Kidney epithelial cell (primary cell): ENCODE measurements around the gene TARS2. TPM values are rescaled to one million over a fixed set of nuclear protein-coding genes. Genes with fewer than 3 reads are reported as not detected.

Source experiments
- DNase-seq: peaks from one replicate; pipeline ENCODE4 v3.0.0-alpha.2; 2010; ENCODE audit warnings: low read depth
- H3K27me3 ChIP-seq: 2 replicates; pipeline ENCODE4 v1.6.0; 2011; ENCODE audit warnings: low read length; ENCODE audit not compliant: control insufficient read depth, insufficient read depth
- H3K36me3 ChIP-seq: 2 replicates; pipeline ENCODE4 v1.5.1; 2011; ENCODE audit warnings: low read length; ENCODE audit not compliant: control insufficient read depth, insufficient read depth
- H3K4me3 ChIP-seq: 2 replicates; pipeline ENCODE4 v1.5.1; 2011; ENCODE audit warnings: low read depth, mild to moderate bottlenecking, control low read depth, low read length
- total RNA-seq: library from RNA; depleted of rRNA; stranded (reverse); fragments of >200 nt; gene quantifications from 2 replicates; pipeline ENCODE4 v1.2.3, GENCODE V29; 2015
- TF ChIP-seq, protein P1 (sequence below): IDR thresholded peaks from 2 replicates; pipeline ENCODE4 v1.5.1; 2011; ENCODE audit warnings: mild to moderate bottlenecking, moderate library complexity, low read length, control low read depth, inconsistent platforms; ENCODE audit not compliant: insufficient read depth, poor library complexity, severe bottlenecking

The TARS2 gene
- total RNA-seq, 1 donor from 2014 or later: 17.6 TPM

DNA sequence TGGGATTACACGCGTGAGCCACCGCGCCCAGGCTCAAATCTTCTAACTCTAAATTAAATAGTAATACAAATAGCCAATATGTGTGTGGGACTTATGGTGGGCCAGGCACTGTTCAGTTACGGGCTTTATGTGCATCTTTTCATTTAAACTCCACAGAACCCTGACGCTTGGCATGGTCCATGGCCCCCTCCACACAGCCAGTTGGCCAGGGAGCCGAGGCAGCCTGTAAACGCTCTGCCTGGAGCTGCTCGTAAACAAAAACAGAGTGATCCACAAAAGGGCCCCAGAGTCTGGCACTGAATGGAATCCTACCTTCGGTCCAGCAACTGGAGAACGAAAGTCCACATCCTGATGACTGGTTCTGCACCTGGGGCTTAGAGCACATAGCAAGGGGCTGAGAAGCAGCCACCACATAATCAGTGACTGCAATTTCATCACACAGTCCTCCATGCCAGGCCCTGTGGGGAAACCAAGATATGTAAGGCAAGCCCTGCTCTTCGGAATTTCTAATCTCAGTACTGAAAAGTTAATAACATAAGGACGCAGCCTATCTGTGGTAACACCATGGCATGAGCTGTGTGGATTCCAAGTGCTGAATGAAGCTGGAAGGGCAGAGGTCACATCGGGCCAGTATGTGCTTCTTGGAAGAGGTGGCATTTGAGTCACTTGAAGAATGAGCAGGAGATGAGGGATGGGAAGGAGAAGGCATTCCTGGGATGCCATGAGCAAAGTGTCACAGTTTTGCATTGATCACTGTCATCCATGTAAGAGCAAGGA is 48.5 kb downstream of the TARS2 start:
- no peaks in the 10 kb centered on the region for H3K36me3 ChIP-seq
- no peak for DNase-seq
- TF ChIP-seq, protein P1, sequence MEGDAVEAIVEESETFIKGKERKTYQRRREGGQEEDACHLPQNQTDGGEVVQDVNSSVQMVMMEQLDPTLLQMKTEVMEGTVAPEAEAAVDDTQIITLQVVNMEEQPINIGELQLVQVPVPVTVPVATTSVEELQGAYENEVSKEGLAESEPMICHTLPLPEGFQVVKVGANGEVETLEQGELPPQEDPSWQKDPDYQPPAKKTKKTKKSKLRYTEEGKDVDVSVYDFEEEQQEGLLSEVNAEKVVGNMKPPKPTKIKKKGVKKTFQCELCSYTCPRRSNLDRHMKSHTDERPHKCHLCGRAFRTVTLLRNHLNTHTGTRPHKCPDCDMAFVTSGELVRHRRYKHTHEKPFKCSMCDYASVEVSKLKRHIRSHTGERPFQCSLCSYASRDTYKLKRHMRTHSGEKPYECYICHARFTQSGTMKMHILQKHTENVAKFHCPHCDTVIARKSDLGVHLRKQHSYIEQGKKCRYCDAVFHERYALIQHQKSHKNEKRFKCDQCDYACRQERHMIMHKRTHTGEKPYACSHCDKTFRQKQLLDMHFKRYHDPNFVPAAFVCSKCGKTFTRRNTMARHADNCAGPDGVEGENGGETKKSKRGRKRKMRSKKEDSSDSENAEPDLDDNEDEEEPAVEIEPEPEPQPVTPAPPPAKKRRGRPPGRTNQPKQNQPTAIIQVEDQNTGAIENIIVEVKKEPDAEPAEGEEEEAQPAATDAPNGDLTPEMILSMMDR: no peak

GRCh38 chr1:150536836-150537731 is 49.9 kb downstream of the TARS2 start:
- DNase-seq: no peak
- TF ChIP-seq, protein P1: no peak
- Histone ChIP-seq H3K36me3 (no peaks in the 10 kb centered on the region), H3K27me3 (no peaks in the 10 kb centered on the region), H3K4me3 (no peak overlapping the region)

More for the DNA sequence above, 48.5 kb downstream of the TARS2 start:
- no peaks in the 10 kb centered on the region for H3K27me3 ChIP-seq
- H3K4me3 ChIP-seq: no peak overlapping the region

DNA sequence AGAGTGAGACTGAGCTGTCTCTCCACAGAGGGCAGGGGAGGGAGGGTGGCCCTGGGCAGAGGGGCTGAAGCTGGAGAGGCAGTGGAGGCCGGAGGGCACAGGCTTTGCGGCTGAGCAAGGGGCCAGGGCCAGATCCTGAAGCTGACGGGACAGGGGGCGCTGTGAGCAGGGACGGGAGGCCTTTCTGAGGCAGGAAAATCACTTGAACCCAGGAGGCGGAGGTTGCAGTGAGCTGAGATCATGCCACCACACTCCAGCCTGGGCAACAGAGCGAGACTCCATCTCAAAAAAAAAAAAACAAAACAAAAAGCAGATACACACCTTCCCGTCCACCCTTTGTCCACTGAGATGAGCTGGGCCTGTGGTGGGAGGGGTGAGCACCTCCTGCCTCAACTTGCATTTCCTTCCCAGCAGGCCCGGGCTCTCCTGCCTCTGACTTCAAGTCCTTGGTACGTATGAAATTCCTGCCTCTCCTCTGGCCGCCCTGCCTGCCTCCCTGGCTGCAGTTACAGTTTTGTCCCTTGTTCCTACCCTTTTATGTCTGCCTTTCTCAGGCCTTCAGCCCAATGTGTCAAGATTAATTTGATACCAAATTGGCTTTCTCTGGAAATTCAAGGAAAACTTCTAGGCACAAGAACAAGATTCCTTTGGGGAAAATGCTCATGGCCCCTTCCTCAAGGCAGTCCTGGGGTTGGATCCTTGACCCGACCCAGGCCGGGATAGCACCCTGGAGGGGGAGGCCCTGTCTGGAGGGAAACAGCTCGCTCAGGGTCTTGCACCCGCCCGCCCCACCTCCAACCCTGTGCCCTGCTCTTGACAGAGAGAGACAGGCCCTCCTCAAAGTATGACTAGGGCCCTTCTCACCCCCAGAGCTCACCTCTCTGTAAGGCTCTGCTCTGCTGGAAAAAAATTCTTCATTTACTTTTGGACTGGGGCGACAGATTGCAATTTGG is 50.8 kb downstream of the TARS2 start:
- DNase-seq: no peak
- Histone ChIP-seq H3K4me3 (no peak overlapping the region), H3K27me3 (no peaks in the 10 kb centered on the region), H3K36me3 (no peaks in the 10 kb centered on the region)
- TF ChIP-seq, protein P1: peak; percentile 20

DNA sequence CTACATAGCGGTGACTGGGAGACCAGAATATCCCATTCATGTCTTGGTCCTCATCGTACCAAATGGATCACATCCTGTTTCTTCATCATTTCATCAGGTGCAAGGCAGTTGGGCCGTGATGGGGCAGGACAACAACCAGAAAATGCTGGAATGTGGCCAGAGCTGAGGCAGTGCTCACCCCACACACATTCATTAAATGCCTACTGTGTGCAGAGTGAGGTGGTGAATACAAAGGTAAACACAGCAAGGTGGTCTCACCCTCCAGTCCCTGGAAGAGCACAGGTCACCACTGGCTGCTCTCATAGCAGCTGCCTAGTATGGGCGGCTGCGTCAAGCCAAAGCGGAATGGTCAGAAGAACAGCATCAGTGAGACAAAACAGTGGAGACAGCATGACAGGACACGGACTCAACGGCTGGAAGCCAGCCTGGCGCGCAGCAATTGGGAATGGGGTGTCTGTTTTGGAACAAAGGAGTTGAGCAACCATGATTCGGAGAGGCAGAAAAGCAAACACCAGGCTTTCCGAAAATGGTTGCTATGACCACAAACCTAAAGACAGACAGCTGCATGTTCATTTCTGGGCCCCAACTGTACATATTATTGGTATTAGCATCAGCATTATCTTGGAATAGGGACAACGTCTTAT is 56.4 kb downstream of the TARS2 start:
- no peak overlapping the region for H3K4me3 ChIP-seq
- no peaks in the 10 kb centered on the region for H3K27me3 ChIP-seq
- H3K36me3 ChIP-seq: no peaks in the 10 kb centered on the region
- DNase-seq: no peak
- TF ChIP-seq, protein P1: no peak

GRCh38 chr1:150544204-150544603 is 57.0 kb downstream of the TARS2 start:
- H3K4me3 ChIP-seq: no peak overlapping the region
- no peak for DNase-seq
- no peaks in the 10 kb centered on the region for H3K36me3 ChIP-seq
- no peaks in the 10 kb centered on the region for H3K27me3 ChIP-seq
- TF ChIP-seq, protein P1: no peak
